GM04504 (cell line): ENCODE results near the gene EBF4.

ENCODE experiments used
- DNase-seq: peaks from one replicate; pipeline ENCODE4 v3.0.0-alpha.2; 2012; ENCODE audit warnings: low read depth

EBF4 gene

DNA sequence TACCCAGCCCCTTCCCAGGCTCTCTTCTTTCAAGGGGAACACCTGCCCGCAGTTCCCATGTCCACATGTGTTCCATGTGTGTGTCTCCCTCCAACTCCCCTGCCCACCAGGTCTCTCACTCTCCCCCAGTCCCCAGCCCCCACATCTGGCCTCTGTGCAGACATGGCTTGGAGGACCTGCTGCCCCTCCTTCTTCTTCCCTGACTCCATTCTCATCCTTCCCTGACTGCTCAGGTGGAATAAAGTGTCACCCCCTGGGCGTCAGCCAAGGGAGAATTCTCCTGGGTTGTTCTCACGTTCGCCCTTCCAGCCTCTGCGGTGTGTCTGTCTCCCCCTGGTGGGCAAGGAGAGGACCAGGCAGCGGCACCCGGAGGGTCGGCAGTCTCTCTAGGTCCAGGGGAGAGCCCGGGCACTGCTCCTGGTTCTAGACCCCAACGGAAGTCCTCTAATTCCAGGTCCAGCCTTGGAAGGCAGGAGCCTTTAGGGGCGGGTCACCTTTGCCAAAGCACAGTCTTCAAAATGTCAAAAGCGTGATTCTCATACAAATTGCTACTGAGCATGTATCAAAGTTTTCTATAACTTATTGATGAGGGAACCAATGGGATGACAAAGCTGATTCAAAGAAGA, 50.5 kb downstream of the EBF4 start:
- peak; percentile 18 for DNase-seq

DNA sequence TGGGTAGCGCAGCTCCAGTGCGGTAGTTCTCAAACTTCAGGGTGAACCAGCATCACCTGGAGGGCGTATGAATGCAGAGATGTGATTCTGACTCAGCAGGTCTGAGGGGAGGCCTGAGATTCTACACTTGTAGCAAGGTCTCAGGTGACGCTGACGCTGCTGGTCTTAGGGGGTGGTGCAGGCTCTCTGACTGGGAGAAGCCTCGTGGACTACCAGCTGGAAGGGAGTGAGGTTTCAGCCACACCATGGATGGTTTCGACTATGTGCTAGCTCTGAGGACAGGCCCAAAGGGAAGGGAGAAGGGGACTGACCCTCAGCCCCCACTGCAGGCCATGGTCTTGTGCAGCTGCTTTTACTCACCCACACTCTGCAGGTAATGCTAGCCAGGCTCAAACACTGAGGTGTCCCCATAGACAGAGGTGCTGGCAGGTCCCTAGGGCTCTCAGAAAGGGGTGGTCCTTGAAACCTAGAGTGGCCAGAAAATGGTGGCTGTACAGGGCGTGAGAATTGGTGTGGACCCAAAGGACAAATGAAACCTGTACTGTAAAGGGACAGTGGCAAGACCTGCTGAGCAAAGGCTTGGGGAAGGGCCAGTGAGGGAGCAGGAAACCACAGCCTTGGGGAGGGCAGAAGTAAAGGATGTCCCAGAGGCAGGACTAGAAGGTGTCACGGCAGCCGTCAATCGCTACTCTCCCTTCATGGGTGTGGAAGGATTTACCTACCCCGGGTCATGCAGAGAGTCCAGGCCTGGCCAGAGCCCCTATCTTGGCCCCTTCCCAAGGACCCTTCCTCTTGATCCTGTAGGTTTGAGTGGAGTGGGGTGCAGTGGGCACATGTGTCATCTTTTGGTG, 52.7 kb downstream of the EBF4 start:
- DNase-seq, result no peak

DNA sequence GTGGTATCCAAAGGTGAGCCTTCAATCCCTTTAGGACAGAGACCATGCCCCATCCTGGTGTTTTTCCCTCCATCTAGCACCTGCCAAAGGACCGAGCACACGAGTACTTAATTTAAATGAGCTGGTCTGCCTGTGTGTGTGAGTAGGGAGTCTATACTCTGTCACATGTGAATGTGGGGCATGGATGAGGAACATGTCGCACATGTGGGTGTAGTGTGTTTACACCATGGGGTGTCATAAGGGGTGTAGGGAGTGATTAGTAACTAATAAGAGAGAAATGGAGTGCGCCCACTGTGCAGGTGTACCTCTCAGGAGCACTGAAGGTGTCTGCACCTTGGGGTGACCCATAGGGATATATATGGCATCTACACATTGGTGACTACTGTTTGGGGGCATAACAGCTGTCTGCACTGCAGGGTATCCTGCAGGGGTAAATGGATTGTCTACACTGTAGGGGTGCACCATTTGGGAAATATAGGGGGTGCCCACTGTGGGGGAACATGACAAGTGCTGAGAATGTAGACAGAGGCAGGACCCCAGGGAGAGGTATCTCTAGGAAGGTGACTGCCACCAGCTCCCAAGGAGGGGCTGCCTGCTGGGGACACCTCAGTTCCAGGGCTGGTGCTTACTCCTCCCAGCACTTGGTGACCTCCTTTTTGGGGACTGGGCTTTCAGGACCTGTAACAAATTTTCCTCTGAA, 53.5 kb downstream of the EBF4 start:
- no peak for DNase-seq

DNA sequence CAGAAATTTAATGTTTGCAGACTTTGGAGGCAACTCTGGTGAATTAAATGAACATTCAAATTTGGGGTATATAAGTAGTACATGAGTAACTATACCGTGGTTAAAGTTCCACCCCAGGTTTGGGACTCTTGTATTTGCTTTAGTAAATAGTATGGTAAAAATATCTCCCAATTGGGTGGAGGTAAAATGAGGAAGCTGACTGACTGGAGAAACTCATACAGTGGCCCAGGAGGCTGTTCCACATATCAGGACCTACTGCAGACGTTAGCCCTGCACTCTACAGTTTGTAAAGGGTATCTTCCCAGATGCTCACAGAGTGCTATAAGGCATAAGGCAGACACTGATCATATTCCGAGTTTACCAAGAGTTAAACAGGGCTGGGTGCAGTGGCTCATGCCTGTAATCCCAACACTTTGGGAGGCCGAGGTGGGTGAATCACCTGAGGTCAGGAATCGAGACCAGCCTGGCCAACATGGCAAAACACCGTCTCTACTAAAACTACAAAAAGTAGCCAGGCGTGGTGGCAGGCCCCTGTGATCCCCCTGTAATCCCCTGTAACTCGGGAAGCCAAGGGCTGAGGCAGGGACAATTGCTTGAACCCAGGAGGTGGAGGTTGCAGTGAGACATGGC, 54.2 kb downstream of the EBF4 start:
- DNase-seq, result no peak

DNA sequence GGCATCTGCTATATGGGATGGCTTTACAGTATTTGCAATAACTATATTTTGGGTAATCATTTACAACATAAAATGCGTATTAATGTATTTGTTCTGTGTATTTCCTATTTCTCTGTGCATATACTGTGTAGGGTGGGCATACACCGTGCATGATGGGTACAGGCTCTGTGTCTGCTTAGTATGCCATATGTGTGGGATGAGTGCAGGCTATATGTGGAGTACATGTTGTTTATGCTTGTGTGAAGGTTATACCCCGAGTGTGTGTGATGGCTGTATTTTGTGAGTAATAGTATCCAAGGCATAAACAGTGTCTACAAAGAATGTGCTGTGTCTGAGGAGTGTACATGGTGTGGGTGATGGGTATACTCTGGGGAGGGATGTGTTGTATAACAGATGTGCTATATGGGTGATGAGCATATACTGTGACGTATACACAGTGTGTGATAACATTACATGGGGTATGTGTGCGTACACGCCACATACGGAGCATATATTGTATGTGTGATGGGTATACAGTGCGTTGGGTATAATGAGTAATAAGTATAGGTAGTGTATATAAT, 55.2 kb downstream of the EBF4 start:
- no peak for DNase-seq

DNA sequence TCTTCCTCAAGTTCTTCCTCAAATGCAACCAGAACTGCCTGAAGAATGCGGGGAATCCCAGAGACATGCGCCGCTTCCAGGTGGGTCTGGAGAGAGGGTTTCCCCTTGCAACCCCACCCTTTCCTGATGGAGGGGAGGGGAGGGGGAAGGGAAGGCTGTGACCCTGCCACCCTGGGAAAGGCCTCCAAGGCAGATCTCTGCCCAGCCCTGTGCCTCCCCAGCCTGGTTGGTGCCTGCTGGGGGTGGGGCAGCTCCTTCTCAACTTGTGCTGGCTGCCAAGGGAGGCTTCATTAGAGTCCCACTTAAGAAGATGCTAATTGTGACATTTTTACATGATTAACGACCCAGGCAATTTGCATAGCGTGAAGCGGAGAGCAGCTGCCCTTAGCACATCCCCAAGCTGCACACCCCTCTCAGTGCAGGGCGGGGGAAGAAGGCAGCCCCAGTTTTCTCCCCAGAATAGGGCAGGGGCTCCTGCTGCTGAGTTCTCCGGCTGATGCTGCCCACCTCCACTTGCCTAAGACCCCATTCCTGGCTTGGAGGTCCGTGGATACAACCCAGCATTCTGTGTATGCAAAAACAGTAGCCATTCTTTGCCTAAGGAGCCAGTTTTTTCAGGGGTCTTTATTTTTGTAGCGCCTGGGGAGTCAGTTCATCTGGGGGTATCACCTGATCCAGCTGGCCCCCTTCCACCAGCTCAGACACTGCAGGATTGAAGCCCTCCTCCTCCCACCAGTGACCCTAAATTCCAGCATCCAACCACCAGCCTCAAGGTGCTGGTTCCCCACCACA, 56.2 kb downstream of the EBF4 start:
- no peak for DNase-seq

DNA sequence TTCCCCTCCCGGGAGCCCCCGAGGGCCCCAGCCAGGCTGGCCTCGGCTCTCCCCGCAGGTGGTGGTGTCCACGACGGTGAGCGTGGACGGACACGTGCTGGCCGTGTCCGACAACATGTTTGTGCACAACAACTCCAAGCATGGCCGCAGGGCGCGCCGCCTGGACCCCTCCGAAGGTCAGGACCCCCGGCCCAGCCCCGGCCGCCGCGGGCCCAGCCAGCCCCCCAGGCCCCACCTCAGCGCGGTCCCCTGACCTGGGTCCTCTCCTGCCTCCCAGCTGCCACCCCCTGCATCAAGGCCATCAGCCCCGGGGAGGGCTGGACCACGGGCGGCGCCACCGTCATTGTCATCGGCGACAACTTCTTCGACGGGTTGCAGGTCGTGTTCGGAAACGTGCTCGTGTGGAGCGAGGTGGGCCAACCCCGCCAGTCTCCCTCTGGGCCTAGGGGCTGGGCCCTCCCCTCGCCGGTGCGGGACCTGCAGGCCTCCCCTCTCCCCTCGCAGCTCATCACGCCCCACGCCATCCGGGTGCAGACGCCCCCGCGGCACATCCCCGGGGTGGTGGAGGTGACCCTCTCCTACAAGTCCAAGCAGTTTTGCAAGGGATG, 56.9 kb downstream of the EBF4 start:
- no peak for DNase-seq

DNA sequence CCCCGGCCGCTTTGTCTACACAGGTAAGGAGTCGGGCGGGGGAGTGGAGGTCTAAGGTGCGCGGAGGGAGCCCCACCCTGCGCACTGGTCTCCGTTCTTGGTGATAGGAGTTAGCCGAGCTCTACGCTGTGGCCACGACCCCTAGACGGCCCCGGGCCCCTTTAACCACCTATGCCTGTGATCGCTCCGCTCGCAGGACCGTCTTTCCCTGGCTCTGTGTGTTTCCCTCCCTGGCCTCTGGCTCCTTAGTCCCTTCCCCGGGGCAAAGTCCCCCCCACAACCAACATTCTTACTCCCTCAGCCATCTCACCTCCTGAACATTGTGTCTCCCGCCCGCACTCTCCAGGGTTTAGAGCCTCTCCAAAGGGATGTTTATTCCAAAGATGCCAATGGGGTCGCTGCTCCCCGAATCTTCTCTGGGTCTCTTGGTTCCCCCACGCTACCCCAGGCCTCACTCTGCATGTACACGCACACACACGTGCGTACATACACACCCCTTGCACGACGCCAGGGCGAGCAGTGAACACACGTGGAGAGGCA, 57.4 kb downstream of the EBF4 start:
- no peak for DNase-seq

DNA sequence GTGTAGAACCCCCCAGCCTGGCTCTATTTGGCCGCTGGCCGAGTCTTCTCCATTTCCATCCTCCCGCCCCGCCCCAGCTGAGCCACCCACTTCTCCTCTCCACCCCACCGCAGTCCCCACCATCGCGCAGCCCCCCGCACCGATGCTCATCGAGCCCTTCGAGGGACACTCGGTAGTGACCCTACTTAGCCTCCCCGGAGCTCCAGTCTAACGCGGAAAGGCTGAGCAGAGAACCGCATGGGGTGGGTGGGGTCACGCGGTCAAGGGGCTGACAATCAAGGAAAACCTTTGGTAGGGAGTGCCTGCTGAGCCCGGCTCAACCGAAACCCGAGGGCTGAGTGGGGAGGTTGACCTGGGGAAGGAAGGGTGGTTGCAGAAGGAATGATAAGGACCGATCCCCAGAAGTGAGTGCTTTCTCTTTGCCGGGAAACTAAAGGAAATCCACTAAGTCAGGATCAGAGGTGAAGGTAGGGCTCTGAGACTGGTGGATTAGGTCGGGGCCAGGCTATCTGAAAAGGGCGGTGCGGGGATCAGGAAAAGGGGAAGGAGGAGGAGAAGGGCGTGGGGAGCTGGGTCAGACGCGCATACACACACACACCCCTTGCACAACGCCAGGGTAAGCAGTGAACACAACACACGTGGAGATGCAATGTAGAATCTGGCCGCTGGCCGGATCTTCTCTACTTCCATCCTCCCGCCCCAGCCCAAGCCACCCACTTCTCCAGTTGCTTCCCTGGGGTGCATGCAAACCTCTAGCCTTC, 58.1 kb downstream of the EBF4 start:
- no peak for DNase-seq

DNA sequence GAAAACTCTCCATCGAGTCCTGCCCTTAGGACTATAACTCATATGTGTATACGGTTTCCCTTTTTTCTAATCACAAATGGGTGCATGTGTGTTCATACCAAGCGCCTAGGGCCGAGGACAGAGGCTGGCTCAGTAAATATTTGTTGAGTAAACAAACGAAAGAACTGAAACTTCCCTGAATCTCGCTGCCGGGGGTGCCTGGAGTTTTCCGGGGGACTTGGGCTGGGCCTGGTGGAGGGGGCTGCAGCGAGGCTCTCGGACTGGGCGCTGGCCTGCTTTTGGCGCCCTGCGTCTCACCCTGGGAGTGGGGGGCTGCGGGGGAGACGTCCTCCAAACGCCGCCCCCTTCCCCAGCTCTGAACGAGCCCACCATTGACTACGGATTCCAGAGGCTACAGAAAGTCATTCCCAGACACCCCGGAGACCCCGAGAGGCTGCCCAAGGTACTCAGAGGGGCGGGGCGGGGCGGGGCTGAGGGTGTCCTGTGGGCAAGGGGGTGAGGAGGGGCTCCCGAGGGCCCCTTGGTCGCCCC, 58.8 kb downstream of the EBF4 start:
- DNase-seq, result no peak

DNA sequence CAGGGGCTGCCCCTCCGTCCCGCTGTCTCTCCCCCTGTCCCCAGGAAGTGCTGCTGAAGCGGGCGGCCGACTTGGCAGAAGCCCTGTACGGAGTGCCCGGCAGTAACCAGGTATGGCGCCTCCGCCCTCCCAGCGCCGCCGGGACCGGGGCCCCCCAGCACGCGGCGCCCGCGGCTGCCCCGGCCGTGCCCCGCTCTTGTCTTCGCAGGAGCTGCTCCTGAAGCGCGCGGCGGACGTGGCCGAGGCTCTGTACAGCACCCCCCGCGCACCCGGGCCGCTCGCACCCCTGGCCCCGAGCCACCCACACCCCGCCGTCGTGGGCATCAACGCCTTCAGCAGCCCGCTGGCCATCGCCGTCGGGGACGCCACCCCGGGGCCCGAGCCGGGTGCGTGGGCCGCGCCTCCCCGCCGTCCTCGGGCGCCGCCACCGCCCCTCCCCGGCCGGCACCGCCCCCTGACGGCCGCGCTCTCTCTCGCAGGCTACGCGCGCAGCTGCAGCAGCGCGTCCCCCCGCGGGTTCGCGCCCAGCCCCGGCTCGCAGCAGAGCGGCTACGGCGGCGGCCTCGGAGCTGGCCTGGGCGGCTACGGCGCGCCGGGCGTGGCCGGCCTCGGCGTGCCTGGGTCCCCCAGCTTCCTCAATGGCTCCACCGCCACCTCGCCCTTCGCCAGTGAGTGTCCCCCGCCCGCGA, 59.4 kb downstream of the EBF4 start:
- no peak for DNase-seq

DNA sequence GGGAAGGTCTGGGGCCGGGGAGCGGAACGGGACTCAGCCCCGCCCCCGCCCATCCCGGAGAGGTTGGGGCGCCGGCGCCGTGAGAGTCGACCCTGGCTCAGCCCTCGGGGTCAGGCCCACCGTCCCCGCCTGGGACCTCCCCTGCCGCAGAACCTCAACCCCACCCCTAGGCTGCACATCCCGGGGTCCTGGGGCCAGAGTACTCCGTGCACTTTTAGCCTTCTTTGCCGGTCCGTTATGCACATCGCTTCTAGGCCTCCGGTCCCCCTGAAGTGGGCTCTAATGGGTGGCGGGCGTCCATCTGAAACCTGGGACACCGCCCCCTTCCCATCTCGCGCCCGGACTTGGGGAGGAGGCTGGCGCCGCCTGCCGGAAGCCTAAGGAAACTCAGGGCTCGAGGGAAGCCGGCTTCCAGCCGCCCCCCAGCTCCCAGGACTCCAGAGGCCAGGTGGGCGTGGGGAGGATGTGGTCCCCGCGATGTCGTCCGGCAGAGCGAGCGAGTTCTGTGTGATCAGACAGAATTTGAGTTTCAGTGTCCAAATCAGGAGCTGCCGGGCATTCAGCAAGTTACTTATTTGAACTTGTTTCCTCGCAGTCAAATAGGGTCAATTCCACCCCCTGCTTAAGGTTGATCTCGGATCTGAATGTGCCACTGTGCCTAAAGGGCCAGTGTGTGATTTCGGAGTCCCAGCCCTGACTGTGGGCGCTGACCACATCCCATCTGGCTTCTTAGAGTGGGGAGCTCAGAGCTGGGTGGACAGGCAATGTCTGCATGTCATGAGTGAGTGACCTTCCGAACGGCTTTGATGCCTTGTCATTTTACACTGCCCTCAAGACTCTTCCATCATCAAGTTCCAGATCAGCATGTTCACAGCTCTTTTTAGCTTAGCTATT, 60.2 kb downstream of the EBF4 start:
- no peak for DNase-seq

DNA sequence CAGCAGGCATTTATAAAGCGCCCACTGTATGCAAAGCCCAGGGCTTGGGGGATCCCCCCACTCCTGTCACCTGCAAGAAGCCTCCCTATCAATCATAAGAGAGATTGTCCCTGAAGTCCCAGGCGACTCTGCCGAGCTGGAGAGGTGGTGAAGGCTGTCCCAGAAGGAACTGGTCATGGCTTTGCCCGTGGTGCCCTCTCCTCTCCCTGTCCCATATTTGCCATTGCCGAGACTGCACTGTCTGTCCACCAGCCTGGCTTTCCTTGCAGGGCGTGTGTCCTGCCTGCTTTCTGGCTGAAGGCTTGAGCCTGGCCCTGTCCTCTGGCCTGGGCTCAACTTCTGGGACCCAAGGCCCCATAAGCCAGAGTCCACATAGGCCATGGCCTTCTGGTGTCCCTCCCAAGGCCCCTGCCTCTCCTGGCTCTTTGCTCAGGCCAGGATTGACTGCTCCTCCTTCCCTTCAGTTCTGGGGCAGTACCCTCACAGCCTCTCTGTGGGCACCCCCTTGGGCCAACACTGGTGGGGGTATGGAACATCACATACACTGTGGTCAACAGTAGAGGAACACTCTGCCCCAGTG, 61.0 kb downstream of the EBF4 start:
- DNase-seq, result no peak

DNA sequence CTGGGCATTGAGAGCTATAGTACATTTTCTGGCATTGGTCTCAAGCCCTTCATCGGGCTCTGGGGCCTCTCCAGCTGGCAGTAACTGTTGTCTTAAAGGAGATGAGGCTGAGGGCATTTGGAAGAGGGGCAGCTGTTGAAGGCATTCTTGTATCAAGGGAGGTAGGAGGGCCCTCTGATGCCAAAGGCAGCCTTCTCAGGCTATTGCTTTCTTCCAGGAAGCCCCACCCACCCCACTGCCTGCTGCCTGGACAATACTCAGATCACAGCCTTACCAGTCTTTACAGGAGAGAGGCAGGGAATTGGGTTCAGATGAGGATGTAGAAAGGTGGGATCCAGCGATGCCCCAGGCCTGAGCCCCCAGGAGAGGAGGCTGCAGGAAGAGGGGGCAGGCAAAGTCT, 61.8 kb downstream of the EBF4 start:
- no peak for DNase-seq

DNA sequence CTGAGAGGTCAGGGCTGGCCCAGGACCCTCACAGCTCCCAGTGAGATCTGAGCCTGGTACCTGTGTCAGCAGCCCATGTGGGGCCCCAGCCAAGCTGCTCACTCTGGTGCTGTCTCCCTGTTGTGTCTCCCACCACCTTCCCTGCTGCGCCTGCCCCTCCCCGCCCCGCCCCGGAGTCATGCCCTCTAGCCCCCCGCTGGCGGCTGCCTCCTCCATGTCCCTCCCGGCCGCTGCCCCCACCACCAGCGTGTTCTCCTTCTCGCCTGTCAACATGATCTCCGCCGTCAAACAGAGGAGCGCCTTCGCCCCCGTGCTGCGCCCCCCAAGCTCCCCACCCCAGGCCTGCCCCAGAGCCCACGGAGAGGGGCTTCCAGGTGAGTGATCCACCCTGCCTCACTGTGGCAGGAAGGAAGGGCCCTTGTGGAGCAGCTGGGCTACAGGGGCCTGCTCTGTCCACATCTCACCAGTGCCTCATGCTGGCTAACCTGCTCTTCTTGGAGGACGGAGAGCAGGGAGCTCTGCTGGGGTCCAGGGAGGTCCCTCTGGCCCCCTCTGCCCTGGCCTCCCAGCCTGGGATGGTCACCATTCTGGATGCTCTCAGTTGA, 63.0 kb downstream of the EBF4 start:
- no peak for DNase-seq

DNA sequence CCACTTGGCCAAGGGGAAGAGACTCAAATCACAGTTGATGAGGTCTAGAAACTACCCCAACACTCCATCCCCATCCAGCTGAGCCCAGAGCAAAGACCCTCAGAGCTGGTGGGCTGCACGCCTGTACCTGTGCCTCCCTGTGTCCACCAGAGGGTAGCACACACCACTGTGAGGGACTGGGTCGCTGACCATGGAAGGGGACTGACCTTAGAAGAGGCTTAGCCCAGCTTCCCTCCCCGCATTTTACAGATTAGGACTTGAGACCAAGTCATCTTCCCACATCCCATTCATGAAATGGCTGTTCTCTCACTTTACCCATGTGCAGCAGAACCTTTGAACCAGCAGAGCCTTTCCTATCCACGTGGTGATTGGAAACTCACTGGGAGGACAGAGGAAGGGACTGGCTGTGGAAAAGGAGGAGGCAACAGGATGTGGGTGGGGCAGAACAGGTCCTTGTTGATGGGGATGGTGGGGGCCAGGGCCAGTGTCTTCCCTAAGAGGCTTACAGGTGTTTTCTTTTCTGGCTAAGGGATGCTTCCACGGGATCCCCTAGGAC, 63.6 kb downstream of the EBF4 start:
- peak; percentile 17 for DNase-seq

DNA sequence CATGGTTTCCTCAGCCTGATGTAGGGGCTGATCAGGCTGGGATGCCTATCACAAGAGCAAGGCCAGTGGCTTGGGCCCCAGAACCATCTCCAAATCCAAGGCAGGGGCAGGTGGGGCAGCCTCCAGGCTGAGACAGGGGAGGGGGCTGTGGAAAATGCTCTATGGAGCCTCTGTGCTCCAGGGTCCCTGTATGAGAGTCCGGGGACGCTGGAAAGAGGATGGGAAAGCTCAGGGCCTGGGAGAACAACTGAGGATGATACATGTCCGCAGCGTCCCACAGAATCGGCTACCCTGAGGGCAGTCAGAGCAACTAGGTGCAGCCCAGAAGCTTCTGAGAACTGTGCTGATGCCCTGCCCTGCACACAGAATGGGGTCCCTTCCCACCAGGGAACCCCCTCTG, 64.4 kb downstream of the EBF4 start:
- no peak for DNase-seq
